ENCODE results near the gene REST. TPM values are rescaled to one million over a fixed set of nuclear protein-coding genes. Genes with fewer than 3 reads are reported as not detected.

REST gene
- total RNA-seq, 1 experiment from 2014 or later, result 98.1 TPM

- peaks cover 6 to 9% of the 10 kb centered on the region in 2 experiments; a peak in 3 of 4 replicates for H3K4me1 Mint-ChIP-seq
These were observed 63.7 kb downstream of the REST start for GRCh38 chr4:56971383-56971782.

More at GRCh38 chr4:56971383-56971782, 63.7 kb downstream of the REST start:
- TF ChIP-seq CTCF (conservative IDR thresholded peaks at IDR 0.05), result no peak
- Mint-ChIP-seq H3K36me3 (ENCODE audit: insufficient read depth in 1 of 3, low read depth in 3 of 3) (peaks cover 45 to 72% (median 57%) of the 10 kb centered on the region in 3 experiments), H3K27me3 (ENCODE audit: low read depth) (no peaks in the 10 kb centered on the region), H3K9me3 (no peaks in the 10 kb centered on the region; a peak in 2 of 5 replicates), H3K4me3 (no peak overlapping the region), H3K27ac (no peak overlapping the region)
- H3K27me3 ChIP-seq (ENCODE audit: insufficient read depth, low read length), result no peaks in the 10 kb centered on the region
- no peak overlapping the region for H2AFZ ChIP-seq (ENCODE audit: low read length)
- no peak overlapping the region for H3K9ac ChIP-seq (ENCODE audit: extremely low read depth, insufficient read length, low read length)
- DNase-seq, result no peak
- H3K23ac ChIP-seq (ENCODE audit: insufficient read length, low read depth, low read length), result no peak overlapping the region
- H3T11ph ChIP-seq (ENCODE audit: low read length), result no peak overlapping the region
- H2BK5ac ChIP-seq (ENCODE audit: insufficient read length, low read length), result no peak overlapping the region
- no peak overlapping the region for H2AK5ac ChIP-seq (ENCODE audit: insufficient read length, low read length)
- H2BK15ac ChIP-seq (ENCODE audit: low read depth, low read length), result no peak overlapping the region
- no peaks in the 10 kb centered on the region for H4K20me1 ChIP-seq (ENCODE audit: control insufficient read depth, insufficient read depth, insufficient read length)
- H4K5ac ChIP-seq (ENCODE audit: insufficient read length, low read depth, low read length), result no peak overlapping the region
- H3K27ac ChIP-seq (ENCODE audit: insufficient read length, low read depth, low read length), result no peak overlapping the region
- no peak overlapping the region for H2BK120ac ChIP-seq (ENCODE audit: low read depth, low read length, poor library complexity, severe bottlenecking)
- H3K18ac ChIP-seq (ENCODE audit: insufficient read length, low read depth, low read length), result no peak overlapping the region
- H3K9me3 ChIP-seq (ENCODE audit: control insufficient read depth, low read depth, low read length), result no peaks in the 10 kb centered on the region
- no peak overlapping the region for H3K4me2 ChIP-seq (ENCODE audit: insufficient read depth, insufficient read length, low read length)
- no peak overlapping the region for H3K56ac ChIP-seq (ENCODE audit: insufficient read length, low read depth, low read length)
- H2BK12ac ChIP-seq (ENCODE audit: insufficient read length, low read depth, low read length), result no peak overlapping the region
- no peak overlapping the region for H4K8ac ChIP-seq (replicated peaks; ENCODE audit: insufficient read length, low read depth, low read length)
- no peak overlapping the region for H2BK20ac ChIP-seq (ENCODE audit: low read depth, low read length, poor library complexity, severe bottlenecking)
- H3K14ac ChIP-seq (ENCODE audit: insufficient read depth, low read length), result no peak overlapping the region
- H3K4me1 ChIP-seq (ENCODE audit: insufficient read depth, low read length), result no peaks in the 10 kb centered on the region; the same call in 1 of the 2 replicates
- no peak overlapping the region for H3K4ac ChIP-seq (ENCODE audit: low read depth, low read length)
- H3K23me2 ChIP-seq (ENCODE audit: insufficient read length, low read depth, low read length, poor library complexity, severe bottlenecking), result peaks cover 5% of the 10 kb centered on the region
- no CpG with 5 or more reads among the region's 2 CpGs for WGBS (ENCODE audit: extremely low coverage, insufficient read length, low lambda C conversion rate)
- H3K79me1 ChIP-seq (ENCODE audit: insufficient read depth, low read depth, low read length, poor library complexity, severe bottlenecking), result no peaks in the 10 kb centered on the region
- H3K79me2 ChIP-seq (ENCODE audit: insufficient read depth, low read length), result peaks cover 12% of the 10 kb centered on the region
- no peak overlapping the region for H4K91ac ChIP-seq (ENCODE audit: insufficient read length, low read depth, low read length)

Measured in H9 (cell line).